AG08395 (cell line): ENCODE data around the gene HMX1.

Source experiments
- DNase-seq: peaks from one replicate; pipeline ENCODE4 v3.0.0; 2012; ENCODE audit warnings: mixed read lengths, low spot score

The HMX1 gene

GRCh38 chr4:8892556-8893226 lies 21.1 kb upstream of the HMX1 start:
- DNase-seq = no peak

DNA sequence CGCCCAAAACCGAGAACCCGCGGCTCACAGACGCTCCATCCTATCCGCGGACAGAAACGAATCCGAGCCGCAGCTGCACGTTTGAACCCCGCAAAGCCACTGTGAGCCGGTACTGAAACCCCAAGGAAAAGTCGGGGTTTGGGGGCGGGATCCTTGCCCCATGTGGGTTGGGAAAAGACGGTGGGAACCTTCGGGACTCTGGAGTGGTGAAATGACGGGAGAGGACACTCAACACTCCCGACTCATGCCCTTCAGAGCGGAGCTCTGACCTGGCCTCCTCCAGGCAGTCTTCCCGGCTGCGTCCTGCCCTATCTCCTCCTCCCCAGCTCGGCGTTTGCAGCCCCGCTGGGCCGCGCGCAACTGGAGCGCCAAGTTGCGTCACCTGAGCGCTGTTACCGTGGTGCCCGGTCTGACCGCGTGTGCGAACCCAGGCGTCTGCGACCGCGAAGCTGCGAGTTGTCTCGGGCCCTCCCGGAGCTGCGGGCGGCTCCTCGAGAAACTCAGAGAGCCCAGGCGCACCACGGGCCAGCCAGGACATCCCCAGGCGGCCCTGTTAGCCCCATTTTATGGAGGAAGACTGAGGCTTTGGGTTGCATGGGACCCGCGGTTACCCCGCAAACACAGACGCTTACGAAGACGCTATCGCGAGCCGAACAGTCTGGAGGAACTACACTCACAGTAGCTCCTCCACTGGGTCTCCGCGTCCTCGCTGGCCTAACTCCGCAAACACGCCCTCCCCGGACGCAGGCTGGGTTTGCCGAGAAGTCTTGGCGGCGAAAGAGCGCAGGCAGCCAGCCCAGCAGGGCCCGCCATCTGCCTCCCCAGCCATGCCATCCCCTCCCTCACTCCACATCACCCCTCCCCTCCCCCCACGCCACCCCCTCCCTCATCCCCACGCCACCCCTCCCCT lies 20.3 kb upstream of the HMX1 start:
- DNase-seq = no peak

GRCh38 chr4:8891255-8891645 lies 19.6 kb upstream of the HMX1 start:
- no peak for DNase-seq

DNA sequence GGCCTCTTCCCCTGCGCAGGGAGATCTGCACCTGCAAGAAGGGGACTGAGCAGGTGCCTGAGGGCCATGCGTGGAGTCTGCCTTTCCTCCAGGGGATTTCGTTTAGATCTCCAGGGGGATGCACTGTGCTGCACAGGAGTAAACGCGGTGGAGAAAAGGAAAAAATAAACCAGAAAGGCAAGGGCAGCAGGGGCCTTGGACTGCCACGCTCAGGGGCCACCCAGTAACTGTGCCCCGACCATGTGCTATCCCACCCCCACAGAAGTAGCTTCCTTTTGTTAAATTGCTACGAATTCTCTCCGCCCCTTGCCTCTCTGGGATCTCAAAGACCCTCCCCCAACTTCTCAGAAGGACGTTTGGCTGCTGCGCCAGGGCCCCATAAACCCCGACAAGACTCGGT lies 17.2 kb upstream of the HMX1 start:
- no peak for DNase-seq

GRCh38 chr4:8886612-8887406 lies 15.2 kb upstream of the HMX1 start:
- no peak for DNase-seq

- DNase-seq = no peak
Observed at GRCh38 chr4:8882239-8882638, 10.6 kb upstream of the HMX1 start.

DNA sequence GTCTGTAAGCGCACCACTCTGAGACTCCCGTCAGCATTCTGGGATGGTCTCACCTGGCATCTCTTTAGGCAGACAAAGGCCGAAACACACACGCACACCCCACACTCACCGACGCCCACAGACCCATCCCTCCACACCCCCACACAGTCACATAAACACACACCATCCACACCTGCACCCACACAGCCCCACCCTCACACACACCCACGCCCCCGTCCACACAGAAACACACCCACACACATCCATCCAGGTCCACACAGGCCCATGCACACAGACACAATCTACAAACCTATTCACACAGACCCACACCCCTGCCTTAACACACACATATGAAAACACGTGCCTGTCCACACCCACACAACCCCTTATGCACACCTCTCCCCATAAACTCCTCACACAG lies 9.2 kb upstream of the HMX1 start:
- no peak for DNase-seq

DNA sequence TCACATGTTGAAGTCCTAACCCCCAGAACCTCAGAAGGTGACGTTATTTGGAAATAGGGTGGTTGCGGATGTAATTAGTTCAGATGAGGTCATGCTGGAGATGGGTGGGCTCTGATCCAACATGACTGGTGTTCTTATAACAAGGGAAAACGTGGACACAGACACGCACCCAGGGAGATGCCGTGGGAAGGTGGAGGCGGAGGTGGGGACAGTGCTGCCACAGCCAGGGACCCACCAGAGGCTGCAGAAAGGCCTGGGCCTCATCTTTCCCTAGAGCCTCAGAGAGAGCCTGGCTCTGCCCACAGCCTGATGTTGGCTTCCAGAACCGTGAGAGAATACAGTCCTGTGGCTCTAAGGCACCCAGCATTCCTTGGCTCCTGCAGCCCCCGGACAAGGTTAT lies 7.9 kb upstream of the HMX1 start:
- no peak for DNase-seq

GRCh38 chr4:8878421-8878820 lies 6.8 kb upstream of the HMX1 start:
- no peak for DNase-seq

GRCh38 chr4:8877780-8878040 lies 6.1 kb upstream of the HMX1 start:
- no peak for DNase-seq

GRCh38 chr4:8876982-8877779 lies 5.5 kb upstream of the HMX1 start:
- DNase-seq = no peak

- no peak for DNase-seq
Observed at GRCh38 chr4:8874896-8875680, 3.4 kb upstream of the HMX1 start.

GRCh38 chr4:8874003-8874895 lies 2.6 kb upstream of the HMX1 start:
- no peak for DNase-seq

DNA sequence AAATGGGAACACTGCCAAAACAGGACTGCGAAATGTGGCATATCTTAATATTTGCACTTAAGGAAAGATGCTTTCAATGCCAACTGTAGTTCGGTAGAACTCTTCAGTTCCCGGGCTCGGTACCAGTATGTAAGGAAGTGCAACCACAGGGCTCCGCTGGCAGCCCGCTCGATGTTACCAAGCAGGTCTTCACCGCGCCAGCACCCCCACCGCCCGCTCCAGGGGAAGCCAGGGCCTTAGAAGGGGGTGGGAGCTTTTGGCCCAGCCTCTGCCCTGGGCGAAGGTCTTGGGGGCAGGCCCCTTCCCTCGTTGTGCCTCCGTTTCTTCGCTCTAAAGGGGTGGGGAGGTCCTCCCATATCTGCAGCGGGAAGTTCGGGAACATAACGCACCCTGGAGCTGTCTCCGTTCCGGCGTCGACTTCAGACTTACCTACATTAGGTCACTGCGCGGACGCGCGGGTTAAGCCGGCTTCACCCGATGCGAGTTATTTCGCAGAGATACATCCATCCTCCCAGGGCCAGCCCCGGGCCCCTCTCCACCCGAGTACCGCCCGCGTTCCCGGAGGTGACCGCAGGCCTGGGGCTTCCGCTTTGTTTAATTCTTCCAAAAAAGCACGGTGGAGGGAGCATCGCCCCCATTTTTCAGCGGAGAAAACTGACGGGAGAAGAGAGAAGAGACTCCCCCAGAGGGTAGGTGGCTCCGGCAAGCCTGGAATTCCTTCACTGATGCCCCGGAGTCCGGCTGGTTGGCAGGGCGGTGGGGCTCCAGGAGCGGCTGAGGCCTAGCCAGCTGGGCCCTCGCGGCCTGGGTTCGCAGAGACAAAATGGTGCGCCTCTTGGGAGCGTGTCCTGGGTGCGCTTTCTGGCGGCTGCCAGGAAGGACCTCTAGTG lies 1.0 kb upstream of the HMX1 start:
- no peak for DNase-seq

- no peak for DNase-seq
Observed at GRCh38 chr4:8870647-8871416, 807 bp downstream of the HMX1 start.

GRCh38 chr4:8869898-8870646 lies 1.6 kb downstream of the HMX1 start:
- no peak for DNase-seq

DNA sequence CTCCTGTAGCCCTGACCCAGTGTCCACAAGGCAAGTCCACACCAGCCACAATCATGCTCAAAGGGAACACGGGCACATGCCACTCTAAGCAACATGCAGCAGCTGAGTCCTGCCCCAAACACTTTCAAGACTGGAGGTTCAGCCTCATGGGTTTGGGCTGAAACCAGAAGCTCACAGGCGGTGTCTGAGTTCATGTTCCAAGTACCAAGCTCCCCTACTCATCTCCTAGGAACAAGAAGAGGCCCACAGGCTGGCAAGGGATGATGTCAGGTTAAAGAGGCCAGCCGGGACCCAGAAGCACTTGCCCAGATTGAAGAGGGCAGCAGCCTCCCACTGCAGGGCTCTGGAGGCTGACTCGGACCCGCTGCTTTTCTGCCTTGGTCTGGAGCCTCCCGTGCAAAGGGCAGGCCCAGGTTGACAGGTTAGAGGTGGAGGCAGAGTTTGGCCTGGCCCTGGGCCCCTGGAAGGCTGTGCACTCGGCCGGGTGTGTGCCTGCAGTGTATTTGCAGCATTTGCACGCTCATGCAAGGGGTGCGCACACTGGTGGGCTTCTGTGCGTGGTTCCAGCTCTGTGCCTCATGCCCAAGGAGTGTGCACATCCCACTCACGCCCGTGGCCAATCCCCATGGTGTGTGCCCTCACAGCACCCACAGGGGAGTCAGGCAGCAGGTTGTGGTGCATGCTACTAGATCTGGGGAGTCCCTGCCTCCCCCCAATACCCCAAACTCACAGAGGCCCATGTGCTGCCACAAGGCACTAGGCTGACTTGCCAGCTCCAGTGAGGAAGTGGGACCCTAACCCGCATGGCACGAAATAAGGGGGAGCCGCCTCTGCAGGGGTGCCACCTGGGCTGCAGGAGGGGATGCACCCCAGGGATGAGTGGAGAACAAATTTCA lies 2.4 kb downstream of the HMX1 start:
- DNase-seq = no peak
